ENCODE results near the gene VWF.
"Not testable (repeated sequence)": the region's sequence is repeated elsewhere in the genome, so short reads cannot be mapped to it uniquely, and the experiment has no call there.

VWF gene

GRCh38 chr12:6104842-6105241 lies 19.6 kb downstream of the VWF start:
- H3K4me1 Mint-ChIP-seq (ENCODE audit: low read depth): peaks cover 2% of the 10 kb centered on the region
- peaks cover 5% of the 10 kb centered on the region for H3K27me3 Mint-ChIP-seq (ENCODE audit: low read depth)
- no peaks in the 10 kb centered on the region for H3K36me3 Mint-ChIP-seq (ENCODE audit: low read depth)
- no peak overlapping the region for H3K27ac Mint-ChIP-seq
- no peak for DNase-seq (ENCODE audit: low spot score)
- no peak overlapping the region for H3K4me3 Mint-ChIP-seq
- H3K9me3 Mint-ChIP-seq: no peaks in the 10 kb centered on the region

GRCh38 chr12:6104027-6104426 lies 20.4 kb downstream of the VWF start:
- no peak overlapping the region for H3K27ac Mint-ChIP-seq
- H3K4me3 Mint-ChIP-seq: no peak overlapping the region

GRCh38 chr12:6102021-6102420 lies 22.4 kb downstream of the VWF start:
- H3K27ac Mint-ChIP-seq; H3K9me3 Mint-ChIP-seq; H3K4me3 Mint-ChIP-seq; H3K27me3 Mint-ChIP-seq (ENCODE audit: low read depth); H3K36me3 Mint-ChIP-seq (ENCODE audit: low read depth); DNase-seq (ENCODE audit: low spot score); H3K4me1 Mint-ChIP-seq (ENCODE audit: low read depth): not testable (repeated sequence)

More at GRCh38 chr12:6104027-6104426, 20.4 kb downstream of the VWF start:
- Mint-ChIP-seq H3K9me3 (no peaks in the 10 kb centered on the region), H3K4me1 (ENCODE audit: low read depth) (peaks cover 2% of the 10 kb centered on the region), H3K36me3 (ENCODE audit: low read depth) (no peaks in the 10 kb centered on the region), H3K27me3 (ENCODE audit: low read depth) (peaks cover 5% of the 10 kb centered on the region)
- no peak for DNase-seq (ENCODE audit: low spot score)

GRCh38 chr12:6099316-6099715 lies 25.2 kb downstream of the VWF start:
- Mint-ChIP-seq H3K9me3 (no peaks in the 10 kb centered on the region), H3K36me3 (ENCODE audit: low read depth) (no peaks in the 10 kb centered on the region), H3K4me1 (ENCODE audit: low read depth) (peaks cover 2% of the 10 kb centered on the region), H3K4me3 (no peak overlapping the region), H3K27ac (no peak overlapping the region), H3K27me3 (ENCODE audit: low read depth) (peaks cover 3% of the 10 kb centered on the region)
- no peak for DNase-seq (ENCODE audit: low spot score)

GRCh38 chr12:6097411-6097810 lies 27.1 kb downstream of the VWF start:
- H3K27ac Mint-ChIP-seq: no peak overlapping the region
- H3K27me3 Mint-ChIP-seq (ENCODE audit: low read depth): peaks cover 3% of the 10 kb centered on the region
- DNase-seq (ENCODE audit: low spot score): no peak
- H3K4me3 Mint-ChIP-seq: no peak overlapping the region
- no peaks in the 10 kb centered on the region for H3K36me3 Mint-ChIP-seq (ENCODE audit: low read depth)
- H3K9me3 Mint-ChIP-seq: no peaks in the 10 kb centered on the region
- H3K4me1 Mint-ChIP-seq (ENCODE audit: low read depth): no peaks in the 10 kb centered on the region

GRCh38 chr12:6096527-6096926 lies 27.9 kb downstream of the VWF start:
- no peaks in the 10 kb centered on the region for H3K36me3 Mint-ChIP-seq (ENCODE audit: low read depth)
- H3K4me1 Mint-ChIP-seq (ENCODE audit: low read depth): no peaks in the 10 kb centered on the region
- H3K4me3 Mint-ChIP-seq: no peak overlapping the region
- no peaks in the 10 kb centered on the region for H3K9me3 Mint-ChIP-seq
- peaks cover 3% of the 10 kb centered on the region for H3K27me3 Mint-ChIP-seq (ENCODE audit: low read depth)
- H3K27ac Mint-ChIP-seq: no peak overlapping the region
- DNase-seq (ENCODE audit: low spot score): no peak

GRCh38 chr12:6095269-6095668 lies 29.2 kb downstream of the VWF start:
- no peak for DNase-seq (ENCODE audit: low spot score)
- Mint-ChIP-seq H3K9me3 (no peaks in the 10 kb centered on the region), H3K27ac (no peak overlapping the region), H3K4me1 (ENCODE audit: low read depth) (no peaks in the 10 kb centered on the region), H3K36me3 (ENCODE audit: low read depth) (no peaks in the 10 kb centered on the region), H3K27me3 (ENCODE audit: low read depth) (peaks cover 2% of the 10 kb centered on the region), H3K4me3 (no peak overlapping the region)

GRCh38 chr12:6093764-6094163 lies 30.7 kb downstream of the VWF start:
- Mint-ChIP-seq H3K4me3 (no peak overlapping the region), H3K4me1 (ENCODE audit: low read depth) (no peaks in the 10 kb centered on the region), H3K27me3 (ENCODE audit: low read depth) (peaks cover 5% of the 10 kb centered on the region), H3K27ac (no peak overlapping the region), H3K9me3 (no peaks in the 10 kb centered on the region), H3K36me3 (ENCODE audit: low read depth) (no peaks in the 10 kb centered on the region)
- DNase-seq (ENCODE audit: low spot score): no peak

- Mint-ChIP-seq H3K27ac (no peak overlapping the region), H3K36me3 (ENCODE audit: low read depth) (no peaks in the 10 kb centered on the region), H3K27me3 (ENCODE audit: low read depth) (peaks cover 6% of the 10 kb centered on the region), H3K4me1 (ENCODE audit: low read depth) (no peaks in the 10 kb centered on the region), H3K9me3 (no peaks in the 10 kb centered on the region), H3K4me3 (no peak overlapping the region)
- DNase-seq (ENCODE audit: low spot score): no peak
Observed at GRCh38 chr12:6092784-6093722, 31.4 kb downstream of the VWF start.

- Mint-ChIP-seq H3K9me3 (no peaks in the 10 kb centered on the region), H3K27ac (no peak overlapping the region)
Observed at GRCh38 chr12:6091786-6092566, 32.5 kb downstream of the VWF start.

GRCh38 chr12:6090803-6091202 lies 33.7 kb downstream of the VWF start:
- Mint-ChIP-seq H3K4me3 (no peak overlapping the region), H3K9me3 (no peaks in the 10 kb centered on the region), H3K27me3 (ENCODE audit: low read depth) (peaks cover 6% of the 10 kb centered on the region), H3K4me1 (ENCODE audit: low read depth) (no peaks in the 10 kb centered on the region), H3K27ac (no peak overlapping the region), H3K36me3 (ENCODE audit: low read depth) (no peaks in the 10 kb centered on the region)
- no peak for DNase-seq (ENCODE audit: low spot score)

More at GRCh38 chr12:6091786-6092566, 32.5 kb downstream of the VWF start:
- H3K36me3 Mint-ChIP-seq (ENCODE audit: low read depth): no peaks in the 10 kb centered on the region
- no peak for DNase-seq (ENCODE audit: low spot score)
- peaks cover 6% of the 10 kb centered on the region for H3K27me3 Mint-ChIP-seq (ENCODE audit: low read depth)
- H3K4me1 Mint-ChIP-seq (ENCODE audit: low read depth): no peaks in the 10 kb centered on the region
- H3K4me3 Mint-ChIP-seq: no peak overlapping the region

GRCh38 chr12:6088921-6089747 lies 35.3 kb downstream of the VWF start:
- DNase-seq (ENCODE audit: low spot score): no peak
- Mint-ChIP-seq H3K9me3 (no peaks in the 10 kb centered on the region), H3K4me3 (no peak overlapping the region), H3K36me3 (ENCODE audit: low read depth) (no peaks in the 10 kb centered on the region), H3K27me3 (ENCODE audit: low read depth) (peaks cover 9% of the 10 kb centered on the region), H3K4me1 (ENCODE audit: low read depth) (no peaks in the 10 kb centered on the region), H3K27ac (no peak overlapping the region)

- H3K27me3 Mint-ChIP-seq (ENCODE audit: low read depth): peaks cover 9% of the 10 kb centered on the region
Observed at GRCh38 chr12:6086316-6086715, 38.2 kb downstream of the VWF start.

More at GRCh38 chr12:6086316-6086715, 38.2 kb downstream of the VWF start:
- Mint-ChIP-seq H3K4me1 (ENCODE audit: low read depth) (no peaks in the 10 kb centered on the region), H3K4me3 (no peak overlapping the region), H3K9me3 (no peaks in the 10 kb centered on the region), H3K36me3 (ENCODE audit: low read depth) (no peaks in the 10 kb centered on the region), H3K27ac (no peak overlapping the region)
- no peak for DNase-seq (ENCODE audit: low spot score)

All from T-helper 2 cell treated with Interferon-gamma antibody and Interleukin-4, amounts not matched to agents 5 μg/mL and 100 μg/mL, for 36 hours (primary cell).